SH-SY5Y (cell line): ENCODE data around the gene SLC7A14.

ENCODE experiments used
- GATA2 ChIP-seq: IDR thresholded peaks from 2 replicates; pipeline ENCODE4 v1.6.1; 2011; ENCODE audit warnings: mild to moderate bottlenecking, low read depth, low read length
- GATA3 ChIP-seq: IDR thresholded peaks from 2 replicates; pipeline ENCODE4 v1.6.1; 2011; ENCODE audit warnings: low read depth, mild to moderate bottlenecking, low read length, moderate library complexity

GRCh38 chr3:170421111-170421641 lies 164.7 kb downstream of the SLC7A14 start:
- TF ChIP-seq GATA2 (no peak), GATA3 (no peak)
